DND-41 (cell line): ENCODE results near the gene ARHGAP32.

ENCODE experiments used
- EZH2 ChIP-seq: IDR thresholded peaks from 3 replicates; pipeline ENCODE4 v1.6.1; 2012; ENCODE audit warnings: borderline replicate concordance, low read depth, mild to moderate bottlenecking, moderate library complexity, low read length, inconsistent platforms; ENCODE audit not compliant: severe bottlenecking
- TF ChIP-seq, protein P1 (sequence below): IDR thresholded peaks from 2 replicates; pipeline ENCODE4 v1.5.1; 2012; ENCODE audit warnings: borderline replicate concordance, low read length, moderate library complexity, mild to moderate bottlenecking; ENCODE audit not compliant: poor library complexity, severe bottlenecking; ENCODE audit errors: extremely low read depth

DNA sequence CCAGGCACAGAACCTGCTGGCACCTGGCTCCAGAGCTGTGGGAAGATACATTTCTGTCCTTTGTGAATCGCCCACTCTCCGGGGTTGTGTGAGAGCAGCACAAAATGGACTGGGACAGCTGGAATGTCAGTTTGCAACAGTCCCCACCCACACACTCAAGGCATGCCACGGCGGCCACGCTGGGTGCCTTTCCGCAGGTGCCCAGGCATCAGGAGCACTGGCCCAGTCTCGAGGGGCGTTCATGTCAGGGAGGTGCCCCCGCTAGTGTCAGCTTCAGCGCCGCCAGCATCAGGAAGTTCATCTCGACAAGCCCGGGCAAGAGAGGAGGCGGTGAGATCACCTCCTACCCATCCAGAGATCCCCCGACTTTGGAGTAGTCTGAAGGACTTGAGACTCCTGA lies 251.5 kb downstream of the ARHGAP32 start:
- TF ChIP-seq, protein P1, sequence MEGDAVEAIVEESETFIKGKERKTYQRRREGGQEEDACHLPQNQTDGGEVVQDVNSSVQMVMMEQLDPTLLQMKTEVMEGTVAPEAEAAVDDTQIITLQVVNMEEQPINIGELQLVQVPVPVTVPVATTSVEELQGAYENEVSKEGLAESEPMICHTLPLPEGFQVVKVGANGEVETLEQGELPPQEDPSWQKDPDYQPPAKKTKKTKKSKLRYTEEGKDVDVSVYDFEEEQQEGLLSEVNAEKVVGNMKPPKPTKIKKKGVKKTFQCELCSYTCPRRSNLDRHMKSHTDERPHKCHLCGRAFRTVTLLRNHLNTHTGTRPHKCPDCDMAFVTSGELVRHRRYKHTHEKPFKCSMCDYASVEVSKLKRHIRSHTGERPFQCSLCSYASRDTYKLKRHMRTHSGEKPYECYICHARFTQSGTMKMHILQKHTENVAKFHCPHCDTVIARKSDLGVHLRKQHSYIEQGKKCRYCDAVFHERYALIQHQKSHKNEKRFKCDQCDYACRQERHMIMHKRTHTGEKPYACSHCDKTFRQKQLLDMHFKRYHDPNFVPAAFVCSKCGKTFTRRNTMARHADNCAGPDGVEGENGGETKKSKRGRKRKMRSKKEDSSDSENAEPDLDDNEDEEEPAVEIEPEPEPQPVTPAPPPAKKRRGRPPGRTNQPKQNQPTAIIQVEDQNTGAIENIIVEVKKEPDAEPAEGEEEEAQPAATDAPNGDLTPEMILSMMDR, result no peak
- no peak for TF ChIP-seq EZH2
